ENCODE measurements around the gene ROBO1. TPM values are rescaled to one million over a fixed set of nuclear protein-coding genes. Genes with fewer than 3 reads are reported as not detected.

The ROBO1 gene
- total RNA-seq, 1 donor = 88.5 TPM

GRCh38 chr3:78940626-78941025 is 827.2 kb downstream of the ROBO1 start:
- no peak for DNase-seq (ENCODE audit: low read depth)
- TF ChIP-seq CTCF (IDR thresholded peaks at IDR 0.05; ENCODE audit: insufficient read depth, low read depth, low read length) = no peak
- H3K4me3 ChIP-seq (ENCODE audit: low read depth, low read length) = no peak overlapping the region

GRCh38 chr3:78940128-78940527 is 827.7 kb downstream of the ROBO1 start:
- no peak for DNase-seq (ENCODE audit: low read depth)
- H3K4me3 ChIP-seq (ENCODE audit: low read depth, low read length) = no peak overlapping the region
- no peak for TF ChIP-seq CTCF (IDR thresholded peaks at IDR 0.05; ENCODE audit: insufficient read depth, low read depth, low read length)

- TF ChIP-seq CTCF (IDR thresholded peaks at IDR 0.05; ENCODE audit: insufficient read depth, low read depth, low read length) = no peak
- no peak overlapping the region for H3K4me3 ChIP-seq (ENCODE audit: low read depth, low read length)
- DNase-seq (ENCODE audit: low read depth) = no peak
Measured at GRCh38 chr3:78937475-78937874, 830.3 kb downstream of the ROBO1 start.

- TF ChIP-seq CTCF (IDR thresholded peaks at IDR 0.05; ENCODE audit: insufficient read depth, low read depth, low read length) = no peak
- H3K4me3 ChIP-seq (ENCODE audit: low read depth, low read length) = no peak overlapping the region
- DNase-seq (ENCODE audit: low read depth) = no peak
Measured at GRCh38 chr3:78927759-78928158, 840.0 kb downstream of the ROBO1 start.

- TF ChIP-seq CTCF (IDR thresholded peaks at IDR 0.05; ENCODE audit: insufficient read depth, low read depth, low read length) = no peak
- DNase-seq (ENCODE audit: low read depth) = no peak
Measured at GRCh38 chr3:78926523-78926922, 841.3 kb downstream of the ROBO1 start.

GRCh38 chr3:78924711-78925110 is 843.1 kb downstream of the ROBO1 start:
- TF ChIP-seq CTCF (IDR thresholded peaks at IDR 0.05; ENCODE audit: insufficient read depth, low read depth, low read length) = no peak
- H3K4me3 ChIP-seq (ENCODE audit: low read depth, low read length) = no peak overlapping the region
- no peak for DNase-seq (ENCODE audit: low read depth)

More at GRCh38 chr3:78926523-78926922, 841.3 kb downstream of the ROBO1 start:
- H3K4me3 ChIP-seq (ENCODE audit: low read depth, low read length) = no peak overlapping the region

- no peak for TF ChIP-seq CTCF (IDR thresholded peaks at IDR 0.05; ENCODE audit: insufficient read depth, low read depth, low read length)
- no peak overlapping the region for H3K4me3 ChIP-seq (ENCODE audit: low read depth, low read length)
- DNase-seq (ENCODE audit: low read depth) = peak; percentile 71
Measured at GRCh38 chr3:78919021-78919755, 848.6 kb downstream of the ROBO1 start.
